Vagina (tissue), 2 donors: Measurements from ENCODE around the gene RYR2. TPM values are rescaled to one million over a fixed set of nuclear protein-coding genes. Genes with fewer than 3 reads are reported as not detected.

Experiments
- DNase-seq, 2 donors: peaks; one replicate each; pipeline ENCODE4 v3.0.0-alpha.2; 2017; ENCODE audit errors: extremely low spot score in 2 of 2
- H3K27ac ChIP-seq: fragments of 200-600 bp; sonication (generic); one replicate; pipeline ENCODE4 v1.5.1; 2019
- H3K27me3 ChIP-seq: fragments of 200-600 bp; sonication (generic); one replicate; pipeline ENCODE4 v1.5.1; 2019
- H3K36me3 ChIP-seq, 2 donors: fragments of 200-600 bp; sonication (generic); one replicate each; pipeline ENCODE4 v1.5.1; 2017 to 2019
- H3K4me1 ChIP-seq: fragments of 200-600 bp; sonication (generic); one replicate; pipeline ENCODE4 v1.5.1; 2019
- H3K4me3 ChIP-seq, 2 donors: fragments of 200-600 bp; sonication (generic); 1 replicate in 1 of 2; 2 replicates in 1 of 2; pipeline ENCODE4 v1.5.1; 2016 to 2019
- H3K9me3 ChIP-seq: fragments of 200-600 bp; sonication (generic); one replicate; pipeline ENCODE4 v1.5.1; 2019
- POLR2A ChIP-seq, 2 donors: fragments of 450-650 bp; IDR thresholded peaks; one replicate each; pipeline ENCODE4 v1.6.1; 2017; ENCODE audit warnings: antibody characterized with exemption in 2 of 2, mild to moderate bottlenecking in 2 of 2, moderate library complexity in 2 of 2
- POLR2AphosphoS5 ChIP-seq, 2 donors: sonication (generic); formaldehyde crosslinking; IDR thresholded peaks; one replicate each; pipeline ENCODE4 v1.9.0; 2017; ENCODE audit warnings: antibody characterized with exemption in 2 of 2, mild to moderate bottlenecking in 2 of 2, low read depth in 1 of 2; ENCODE audit not compliant: insufficient read depth in 1 of 2
- intact Hi-C: fragments of 100-400 bp; cut with DNase I; formaldehyde crosslinking; loops from one replicate; pipeline ENCODE4 v1.15.1; 2023
- total RNA-seq: library from RNA; depleted of rRNA; stranded (reverse); fragments of >200 nt; gene quantifications from one replicate; pipeline ENCODE4 v1.2.3, GENCODE V29; 2016
- TF ChIP-seq, protein P1 (sequence below), 3 experiments: fragments of 450-650 bp in 2 of 3; fragments of 200-600 bp in 1 of 3; sonication (generic) in 1 of 3; IDR thresholded peaks; one replicate each; pipeline ENCODE4 v1.5.1; 2017 to 2019; ENCODE audit warnings: antibody characterized with exemption in 3 of 3, mild to moderate bottlenecking in 2 of 3, moderate library complexity in 2 of 3

Gene RYR2
- total RNA-seq, 1 donor from 2014 or later = 1.5 TPM

DNA sequence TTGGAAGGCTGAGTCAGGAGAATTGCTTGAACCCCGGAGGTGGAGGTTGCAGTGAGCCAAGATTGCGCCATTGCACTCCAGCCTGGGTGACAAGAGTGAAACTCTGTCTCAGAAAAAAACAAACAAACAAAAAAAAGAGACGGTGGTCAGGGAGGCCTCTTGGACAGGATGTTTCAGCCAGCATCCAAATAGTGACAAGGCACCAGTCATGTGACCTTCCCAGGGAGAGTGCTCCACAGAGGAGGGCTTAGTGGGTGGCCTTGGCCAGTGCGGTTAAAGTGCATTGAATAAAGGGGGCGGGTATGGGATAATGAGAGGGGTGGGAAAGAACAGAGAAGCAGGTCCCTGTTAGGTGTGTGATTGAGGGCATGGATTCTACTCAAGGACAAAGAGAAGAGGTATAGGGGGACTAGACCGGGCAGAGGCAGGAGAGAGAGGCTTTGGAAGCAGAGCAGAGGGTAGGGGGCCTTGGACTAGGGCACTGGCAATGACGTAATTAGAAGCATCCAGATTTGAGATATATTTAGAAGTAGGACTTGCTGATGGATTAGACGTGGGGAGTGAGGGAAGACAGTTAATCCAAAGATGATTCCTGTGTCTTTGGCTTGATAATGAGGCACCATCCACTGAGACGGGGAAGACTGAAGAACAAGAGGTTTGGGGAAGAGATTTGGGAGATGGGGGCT, 12.0 kb upstream of the RYR2 start:
- H3K36me3 ChIP-seq = no peaks in the 10 kb centered on the region
- no peak overlapping the region for H3K4me3 ChIP-seq
- intact Hi-C loops = no loop called here
- peaks cover 7% of the 10 kb centered on the region for H3K4me1 ChIP-seq
- no peaks in the 10 kb centered on the region for H3K9me3 ChIP-seq
- no peak overlapping the region for H3K27ac ChIP-seq
- no peak for DNase-seq
- TF ChIP-seq POLR2AphosphoS5 (IDR thresholded peaks at IDR 0.05; ENCODE audit: insufficient read depth in 1 of 2, low read depth in 1 of 2) = no peak
- no peaks in the 10 kb centered on the region for H3K27me3 ChIP-seq

DNA sequence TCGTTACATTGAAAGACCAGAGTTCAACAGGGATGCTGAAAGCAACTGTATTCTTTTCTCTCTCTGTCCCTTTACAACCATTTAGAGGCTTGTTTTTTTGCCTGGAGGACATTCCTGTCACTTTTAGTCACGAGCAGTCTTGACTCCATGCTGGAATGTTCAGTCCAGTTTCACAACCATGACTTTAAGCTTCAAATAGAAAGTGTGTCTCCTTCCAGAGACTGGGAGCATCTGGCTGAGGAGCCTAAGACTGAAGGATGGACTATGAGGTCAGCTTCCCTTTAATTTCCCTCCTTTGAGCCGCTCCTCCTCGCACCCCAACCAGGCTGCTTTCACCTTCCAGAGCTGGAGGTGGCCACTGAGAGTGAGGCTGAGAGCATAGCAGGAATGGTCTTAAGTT, 10.5 kb upstream of the RYR2 start:
- Histone ChIP-seq H3K36me3 (no peaks in the 10 kb centered on the region), H3K4me1 (peaks cover 7% of the 10 kb centered on the region), H3K27ac (no peak overlapping the region), H3K4me3 (no peak overlapping the region), H3K9me3 (no peaks in the 10 kb centered on the region), H3K27me3 (no peaks in the 10 kb centered on the region)
- intact Hi-C loops = no loop called here
- DNase-seq = no peak
- no peak for TF ChIP-seq POLR2A (IDR thresholded peaks at IDR 0.05)
- TF ChIP-seq, protein P1, sequence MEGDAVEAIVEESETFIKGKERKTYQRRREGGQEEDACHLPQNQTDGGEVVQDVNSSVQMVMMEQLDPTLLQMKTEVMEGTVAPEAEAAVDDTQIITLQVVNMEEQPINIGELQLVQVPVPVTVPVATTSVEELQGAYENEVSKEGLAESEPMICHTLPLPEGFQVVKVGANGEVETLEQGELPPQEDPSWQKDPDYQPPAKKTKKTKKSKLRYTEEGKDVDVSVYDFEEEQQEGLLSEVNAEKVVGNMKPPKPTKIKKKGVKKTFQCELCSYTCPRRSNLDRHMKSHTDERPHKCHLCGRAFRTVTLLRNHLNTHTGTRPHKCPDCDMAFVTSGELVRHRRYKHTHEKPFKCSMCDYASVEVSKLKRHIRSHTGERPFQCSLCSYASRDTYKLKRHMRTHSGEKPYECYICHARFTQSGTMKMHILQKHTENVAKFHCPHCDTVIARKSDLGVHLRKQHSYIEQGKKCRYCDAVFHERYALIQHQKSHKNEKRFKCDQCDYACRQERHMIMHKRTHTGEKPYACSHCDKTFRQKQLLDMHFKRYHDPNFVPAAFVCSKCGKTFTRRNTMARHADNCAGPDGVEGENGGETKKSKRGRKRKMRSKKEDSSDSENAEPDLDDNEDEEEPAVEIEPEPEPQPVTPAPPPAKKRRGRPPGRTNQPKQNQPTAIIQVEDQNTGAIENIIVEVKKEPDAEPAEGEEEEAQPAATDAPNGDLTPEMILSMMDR (IDR thresholded peaks at IDR 0.05) = no peak
- no peak for TF ChIP-seq POLR2AphosphoS5 (IDR thresholded peaks at IDR 0.05; ENCODE audit: insufficient read depth in 1 of 2, low read depth in 1 of 2)

DNA sequence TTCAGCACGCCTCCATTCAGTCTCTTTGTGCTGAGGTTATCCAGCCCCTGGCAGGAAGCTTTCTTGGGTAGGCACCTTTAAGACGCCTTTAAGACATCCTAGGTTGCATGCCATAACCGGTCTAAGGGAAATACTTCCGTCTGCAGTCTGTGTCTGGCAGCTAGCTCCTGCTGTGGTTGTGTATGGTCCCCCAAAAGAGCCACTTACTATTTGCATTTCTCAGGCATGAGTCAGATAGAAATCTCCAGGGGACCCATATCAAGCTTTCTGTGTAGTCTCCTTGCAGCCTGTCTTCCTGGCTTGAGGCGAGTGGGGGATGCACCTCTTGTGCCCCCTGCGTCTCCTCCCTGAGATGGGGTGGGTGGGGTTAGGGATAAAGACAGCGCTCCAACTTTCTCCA, 10.0 kb upstream of the RYR2 start:
- DNase-seq = no peak
- peaks cover 7% of the 10 kb centered on the region for H3K4me1 ChIP-seq
- H3K27ac ChIP-seq = no peak overlapping the region
- no peaks in the 10 kb centered on the region for H3K9me3 ChIP-seq
- H3K4me3 ChIP-seq = no peak overlapping the region
- no peaks in the 10 kb centered on the region for H3K27me3 ChIP-seq
- H3K36me3 ChIP-seq = no peaks in the 10 kb centered on the region
- TF ChIP-seq POLR2A (IDR thresholded peaks at IDR 0.05) (no peak), POLR2AphosphoS5 (IDR thresholded peaks at IDR 0.05; ENCODE audit: insufficient read depth in 1 of 2, low read depth in 1 of 2) (no peak)
- TF ChIP-seq, protein P1 (IDR thresholded peaks at IDR 0.05) = no peak
- intact Hi-C loops = no loop called here

DNA sequence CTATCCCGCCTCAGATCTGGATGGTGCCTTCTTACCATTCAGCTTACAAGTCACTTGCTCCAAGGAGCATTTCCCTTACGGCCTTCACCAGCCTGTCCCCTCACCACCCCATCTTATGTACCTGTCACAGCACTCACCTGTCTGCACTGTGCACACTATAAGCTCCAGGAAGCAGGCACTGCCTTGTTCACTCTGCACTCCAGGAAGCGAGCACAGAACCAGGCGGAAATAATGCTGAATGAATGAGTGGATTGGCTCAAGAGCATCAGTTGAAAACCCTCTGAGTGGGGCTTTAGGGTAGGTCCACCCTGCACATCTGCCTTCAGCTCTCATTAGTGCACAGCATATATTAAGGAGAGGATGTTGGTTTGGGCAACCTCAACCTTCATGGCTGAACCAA, 8.9 kb upstream of the RYR2 start:
- Histone ChIP-seq H3K27me3 (no peaks in the 10 kb centered on the region), H3K4me3 (no peak overlapping the region), H3K9me3 (no peaks in the 10 kb centered on the region), H3K36me3 (no peaks in the 10 kb centered on the region), H3K27ac (no peak overlapping the region), H3K4me1 (peaks cover 7% of the 10 kb centered on the region)
- intact Hi-C loops = no loop called here
- TF ChIP-seq POLR2AphosphoS5 (IDR thresholded peaks at IDR 0.05; ENCODE audit: insufficient read depth in 1 of 2, low read depth in 1 of 2) = no peak
- TF ChIP-seq, protein P1 (IDR thresholded peaks at IDR 0.05) = no peak
- TF ChIP-seq POLR2A (IDR thresholded peaks at IDR 0.05) = no peak
- DNase-seq = no peak

DNA sequence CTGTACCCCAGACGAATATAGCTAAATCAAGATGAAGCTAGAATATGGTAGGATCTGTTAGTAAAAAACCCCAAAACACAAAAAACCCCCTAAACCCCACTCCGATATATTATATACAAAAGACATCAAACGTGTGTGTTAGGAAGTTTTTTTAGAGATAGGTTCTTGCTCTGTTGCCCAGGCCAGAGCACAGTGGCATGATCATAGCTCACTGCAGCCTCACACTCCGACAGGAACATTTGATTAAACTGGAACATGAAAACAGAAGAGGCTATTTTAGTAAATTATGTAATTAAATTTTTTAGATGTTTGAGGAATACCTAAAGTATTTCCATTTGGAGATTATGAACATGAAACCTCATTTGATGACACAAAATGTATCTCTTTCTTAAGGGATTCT, 8.2 kb upstream of the RYR2 start:
- intact Hi-C loops = no loop called here
- TF ChIP-seq, protein P1 (IDR thresholded peaks at IDR 0.05) = no peak
- TF ChIP-seq POLR2AphosphoS5 (IDR thresholded peaks at IDR 0.05; ENCODE audit: insufficient read depth in 1 of 2, low read depth in 1 of 2) (no peak), POLR2A (IDR thresholded peaks at IDR 0.05) (no peak)
- Histone ChIP-seq H3K27me3 (no peaks in the 10 kb centered on the region), H3K36me3 (no peaks in the 10 kb centered on the region), H3K4me1 (peaks cover 7% of the 10 kb centered on the region), H3K9me3 (no peaks in the 10 kb centered on the region), H3K27ac (no peak overlapping the region), H3K4me3 (no peak overlapping the region)
- DNase-seq = no peak
